K562 (cell line): ENCODE data around the gene WDR70. TPM values are rescaled to one million over a fixed set of nuclear protein-coding genes. Genes with fewer than 3 reads are reported as not detected.
"Not testable (repeated sequence)": the region's sequence is repeated elsewhere in the genome, so short reads cannot be mapped to it uniquely, and the experiment has no call there.

Source experiments
- ATAC-seq: fragments of 200-7000 bp; cut with Tn5 transposase; 3 replicates; pipeline ENCODE4 v1.9.1; 2020; ENCODE audit warnings: moderate library complexity
- BruUV-seq: library from RNA; stranded (reverse); fragments of 400-500 nt; replicated peaks from 2 replicates; lab custom pipeline; 2021; lab: Mats Ljungman, UMichigan
- CTCF ChIA-PET: fragments of 300-600 bp; formaldehyde crosslinking; extraction: SDS; loops from one replicate; lab custom pipeline; 2021; ENCODE audit warnings: low intra/inter-chr PET ratio; lab: Yijun Ruan, JAX
- POLR2A ChIA-PET: fragments of 300-600, 350-650 bp; sonication (Branson Sonifier 250); formaldehyde crosslinking; extraction: SDS; loops from one replicate; lab custom pipeline; 2021; ENCODE audit warnings: antibody characterized with exemption, inconsistent platforms; lab: Yijun Ruan, JAX
- DNase-seq, 4 experiments: peaks; one replicate each; pipeline versions ENCODE4 v3.0.0 to v3.0.0-alpha.2; 2011 to 2018; ENCODE audit warnings: low spot score in 3 of 4, mixed read lengths in 3 of 4; ENCODE audit errors: extremely low read depth in 1 of 4
- FAIRE-seq: peaks from 2 replicates; lab custom pipeline; 2011; peaks lifted over from hg19 to GRCh38; lab: Jason Lieb, UNC
- H2AFZ ChIP-seq: 2 replicates; pipeline ENCODE4 v1.6.0; 2011; ENCODE audit warnings: low read depth, low read length, control low read depth, inconsistent platforms
- H3K27ac ChIP-seq: fragments of 200-600 bp; 3 replicates; pipeline ENCODE4 v1.8.0; 2011; ENCODE audit warnings: low read depth, mild to moderate bottlenecking, control low read depth, inconsistent platforms, low read length, moderate library complexity, mixed read lengths; ENCODE audit errors: extremely low read depth
- H3K27me3 ChIP-seq, 2 experiments: fragments of 300-600 bp in 1 of 2; 2 replicates in 1 of 2; 3 replicates in 1 of 2; pipeline versions ENCODE4 v1.6.0 to v1.8.0; 2011; ENCODE audit warnings: inconsistent platforms in 2 of 2, low read length in 2 of 2, mild to moderate bottlenecking in 1 of 2, mixed read lengths in 1 of 2, moderate library complexity in 1 of 2; ENCODE audit not compliant: control insufficient read depth in 2 of 2, insufficient read depth in 2 of 2
- H3K36me3 ChIP-seq: fragments of 300-600 bp; 3 replicates; pipeline ENCODE4 v1.8.0; 2011; ENCODE audit warnings: mild to moderate bottlenecking, low read length, inconsistent platforms; ENCODE audit not compliant: control insufficient read depth, insufficient read depth
- H3K4me1 ChIP-seq, 2 experiments: fragments of 200-600 bp in 1 of 2; replicated peaks in 1 of 2; 2 replicates in 1 of 2; 3 replicates in 1 of 2; pipeline versions ENCODE4 v1.5.1 to v1.8.0; 2011; ENCODE audit warnings: inconsistent platforms in 2 of 2, low read length in 2 of 2, mild to moderate bottlenecking in 1 of 2, mixed read lengths in 1 of 2, moderate library complexity in 1 of 2; ENCODE audit not compliant: control insufficient read depth in 2 of 2, insufficient read depth in 2 of 2
- H3K4me2 ChIP-seq: 2 replicates; pipeline ENCODE4 v1.6.1; 2011; ENCODE audit warnings: low read length, control low read depth, inconsistent platforms, mixed read lengths; ENCODE audit not compliant: insufficient read depth
- H3K4me3 ChIP-seq: fragments of 200-600 bp; sonication (generic), shearing (Covaris generic); 2 replicates; pipeline ENCODE4 v1.5.1; 2016; ENCODE audit warnings: control low read depth, inconsistent platforms
- H3K79me2 ChIP-seq: fragments of 200-600 bp; 3 replicates; pipeline ENCODE4 v1.8.0; 2011; ENCODE audit warnings: low read length, inconsistent platforms; ENCODE audit not compliant: control insufficient read depth, insufficient read depth
- H3K9ac ChIP-seq, 2 experiments: 2 replicates each; pipeline versions ENCODE4 v1.6.0 to v1.6.1; 2011; ENCODE audit warnings: low read depth in 2 of 2, low read length in 2 of 2, control low read depth in 1 of 2, inconsistent platforms in 1 of 2, mild to moderate bottlenecking in 1 of 2, mixed read lengths in 1 of 2; ENCODE audit not compliant: insufficient read depth in 1 of 2
- H3K9me1 ChIP-seq: one replicate; pipeline ENCODE4 v1.6.0; 2011; ENCODE audit warnings: inconsistent platforms, mild to moderate bottlenecking, low read length, moderate library complexity; ENCODE audit not compliant: control insufficient read depth, insufficient read depth
- H3K9me3 ChIP-seq: replicated peaks from 2 replicates; pipeline ENCODE4 v1.5.1; 2011; ENCODE audit warnings: low read depth, low read length, inconsistent platforms; ENCODE audit not compliant: control insufficient read depth, insufficient read depth
- H4K20me1 ChIP-seq: replicated peaks from 2 replicates; pipeline ENCODE4 v1.6.1; 2011; ENCODE audit warnings: low read length, inconsistent platforms, mixed read lengths; ENCODE audit not compliant: control insufficient read depth, insufficient read depth
- CBX1 ChIP-seq: sonication (generic); IDR thresholded peaks from 2 replicates; pipeline ENCODE4 v1.6.1; 2016; ENCODE audit warnings: antibody characterized with exemption, low read depth, mild to moderate bottlenecking
- RAD51 ChIP-seq: fragments of 450-650 bp; IDR thresholded peaks from 2 replicates; pipeline ENCODE4 v1.7.1; 2016; ENCODE audit warnings: low read depth, mild to moderate bottlenecking, borderline replicate concordance
- ZBTB40 ChIP-seq, 2 experiments: fragments of 450-650 bp in 1 of 2; sonication (generic) in 1 of 2; formaldehyde crosslinking in 1 of 2; IDR thresholded peaks; 2 replicates each; pipeline versions ENCODE4 v1.7.1 to v1.9.0; 2016 to 2022; ENCODE audit warnings: inconsistent platforms in 1 of 2, mild to moderate bottlenecking in 1 of 2, missing genetic modification reagents in 1 of 2
- WGBS: fragments of 100-300 bp; shearing (Covaris generic); methylation state at CpG from one replicate; pipeline ENCODE4 v1.1.6; 2016; ENCODE audit warnings: low coverage, mixed read lengths; ENCODE audit not compliant: insufficient coverage; ENCODE audit errors: missing lambda C conversion rate; 5-methylcytosine and 5-hydroxymethylcytosine counted together
- in situ Hi-C: fragments of 300-500 bp; cut with MboI; formaldehyde crosslinking; loops from 4 replicates; pipeline ENCODE4 v1.15.0; 2018; ENCODE audit warnings: inconsistent platforms, mixed read lengths
- intact Hi-C: fragments of 100-400 bp; cut with micrococcal nuclease; formaldehyde crosslinking; loops from 2 replicates; pipeline ENCODE4 v1.14.2; 2022
- polyA plus RNA-seq, 8 experiments: library from polyadenylated mRNA; depleted of rRNA in 4 of 8; stranded (reverse) in 5 of 8; unstranded in 3 of 8; fragments of >200 nt; fragmentation: Nextera tagmentation in 2 of 8; fragmentation: Illumina TruSeq in 1 of 8; extraction: Ambion mirVana in 2 of 8; extraction: Trizol in 1 of 8; gene quantifications; 2 replicates each; pipeline versions ENCODE4 v1.2.1 to v1.2.3, GENCODE V29; 2011 to 2014; ENCODE audit warnings: inconsistent platforms in 1 of 8, missing spikeins in 1 of 8
- total RNA-seq, 7 experiments: library from RNA; depleted of rRNA in 6 of 7; stranded (reverse); fragments of >200 nt in 6 of 7; fragmentation: Illumina TruSeq in 2 of 7; extraction: Trizol in 2 of 7; gene quantifications; 2 replicates each; pipeline versions ENCODE4 v1.2.1 to v1.2.3, GENCODE V29; 2011 to 2021; ENCODE audit warnings: low replicate concordance in 1 of 7

The WDR70 gene
- total and polyA plus RNA-seq, 9 of the 15 experiments (the other 6 are each of a cell fraction or from before 2014, with no cell fraction given), result 16.8 to 46.6 (median 38.8) TPM

- TF ChIP-seq CBX1, result no peak
Measured at GRCh38 chr5:37375091-37375490, 4.0 kb upstream of the WDR70 start (continued).

GRCh38 chr5:37378066-37378465 lies 1.1 kb upstream of the WDR70 start:
- H2AFZ ChIP-seq, result 0 out of 2 replicates have a peak overlapping the region, but pooled peaks have one; percentile 58
- CTCF ChIA-PET, H3K4me3 ChIP-seq, H3K27me3 ChIP-seq, H3K9ac ChIP-seq, FAIRE-seq, DNase-seq, in situ Hi-C loops, H4K20me1 ChIP-seq, H3K9me3 ChIP-seq, H3K4me2 ChIP-seq, BruUV-seq, POLR2A ChIA-PET, H3K27ac ChIP-seq, H3K4me1 ChIP-seq, ATAC-seq, H3K9me1 ChIP-seq, H3K79me2 ChIP-seq: not testable (repeated sequence)
- intact Hi-C loops, result loop anchor here (10.0 kb wide), 1 partner anchor 503 kb away; the partner anchor contains the start of gene NIPBL
- 88% methylated on average over 12 of the region's 12 CpGs for WGBS
- peaks cover 18% of the 10 kb centered on the region; the same call in 1 of the 3 replicates for H3K36me3 ChIP-seq

GRCh38 chr5:37391591-37391990 lies 12.5 kb downstream of the WDR70 start:
- no peaks in the 10 kb centered on the region for H3K79me2 ChIP-seq
- no peaks in the 10 kb centered on the region for H3K27me3 ChIP-seq
- no peak overlapping the region for H3K27ac ChIP-seq
- DNase-seq, result no peak
- in situ Hi-C loops (no loop called here), intact Hi-C loops (no loop called here)
- H3K4me1 ChIP-seq, result no peaks in the 10 kb centered on the region
- no peak overlapping the region for H3K9ac ChIP-seq
- no peak overlapping the region for H3K4me2 ChIP-seq
- peaks cover 50% of the 10 kb centered on the region; the same call in 2 of the 3 replicates for H3K36me3 ChIP-seq
- no peaks in the 10 kb centered on the region for H3K9me3 ChIP-seq
- no peak for ATAC-seq
- H4K20me1 ChIP-seq, result no peaks in the 10 kb centered on the region
- ChIA-PET POLR2A (no interaction called here), CTCF (no interaction called here)
- no TSS peak for BruUV-seq
- no peaks in the 10 kb centered on the region for H3K9me1 ChIP-seq
- no peak overlapping the region for H3K4me3 ChIP-seq
- WGBS, result 52% methylated on average over 3 of the region's 3 CpGs
- no peak overlapping the region for H2AFZ ChIP-seq
- no peak for FAIRE-seq
- TF ChIP-seq ZBTB40 (IDR thresholded peaks at IDR 0.05), result no peak
- TF ChIP-seq ZBTB40 (CRISPR knock-in tag; IDR thresholded peaks at IDR 0.05), result no peak
- peak; percentile 54; the same call in 1 of the 2 replicates for TF ChIP-seq RAD51
